ENCODE measurements around the gene PPP2R2B. TPM values are rescaled to one million over a fixed set of nuclear protein-coding genes. Genes with fewer than 3 reads are reported as not detected.

PPP2R2B gene
- total RNA-seq, 4 donors from 2014 or later, result 0.53 to 2.0 (median 1.1) TPM

GRCh38 chr5:146761811-146762210 is 116.7 kb downstream of the PPP2R2B start:
- DNase-seq, result no peak
- WGBS, 2 donors, result 60 to 75% methylated on average over 1 of the region's 1 CpG
- no peak overlapping the region for H3K4me3 ChIP-seq

DNA sequence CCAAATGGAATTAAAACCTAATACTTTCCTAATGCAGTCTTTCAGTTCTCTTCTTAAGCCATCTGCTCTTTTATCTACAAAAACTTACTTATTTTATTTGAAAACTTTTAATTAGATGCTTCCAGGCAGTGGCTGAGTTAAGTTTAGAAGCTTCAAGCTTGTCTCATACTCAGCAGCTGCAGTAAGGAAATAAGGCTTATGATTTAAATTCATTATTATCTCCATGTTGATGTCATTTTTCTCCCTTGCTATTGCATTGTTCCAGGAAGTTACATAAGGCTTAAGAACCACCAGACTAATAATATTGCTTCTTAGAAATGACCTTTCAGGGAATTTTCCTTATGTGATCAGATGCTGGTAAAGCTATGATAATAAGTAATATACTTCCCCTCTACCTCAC is 119.6 kb downstream of the PPP2R2B start:
- Histone ChIP-seq H3K4me1 (no peaks in the 10 kb centered on the region), H3K27ac (no peak overlapping the region), H3K4me3 (no peak overlapping the region), H3K27me3 (no peaks in the 10 kb centered on the region), H3K36me3 (no peaks in the 10 kb centered on the region), H3K9me3 (no peaks in the 10 kb centered on the region)
- intact Hi-C loops (cut with DNase I), result no loop called here
- TF ChIP-seq, protein P1, sequence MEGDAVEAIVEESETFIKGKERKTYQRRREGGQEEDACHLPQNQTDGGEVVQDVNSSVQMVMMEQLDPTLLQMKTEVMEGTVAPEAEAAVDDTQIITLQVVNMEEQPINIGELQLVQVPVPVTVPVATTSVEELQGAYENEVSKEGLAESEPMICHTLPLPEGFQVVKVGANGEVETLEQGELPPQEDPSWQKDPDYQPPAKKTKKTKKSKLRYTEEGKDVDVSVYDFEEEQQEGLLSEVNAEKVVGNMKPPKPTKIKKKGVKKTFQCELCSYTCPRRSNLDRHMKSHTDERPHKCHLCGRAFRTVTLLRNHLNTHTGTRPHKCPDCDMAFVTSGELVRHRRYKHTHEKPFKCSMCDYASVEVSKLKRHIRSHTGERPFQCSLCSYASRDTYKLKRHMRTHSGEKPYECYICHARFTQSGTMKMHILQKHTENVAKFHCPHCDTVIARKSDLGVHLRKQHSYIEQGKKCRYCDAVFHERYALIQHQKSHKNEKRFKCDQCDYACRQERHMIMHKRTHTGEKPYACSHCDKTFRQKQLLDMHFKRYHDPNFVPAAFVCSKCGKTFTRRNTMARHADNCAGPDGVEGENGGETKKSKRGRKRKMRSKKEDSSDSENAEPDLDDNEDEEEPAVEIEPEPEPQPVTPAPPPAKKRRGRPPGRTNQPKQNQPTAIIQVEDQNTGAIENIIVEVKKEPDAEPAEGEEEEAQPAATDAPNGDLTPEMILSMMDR (IDR thresholded peaks at IDR 0.05), result no peak
- TF ChIP-seq POLR2A (IDR thresholded peaks at IDR 0.05), result no peak
- DNase-seq, result no peak

More at GRCh38 chr5:146761811-146762210, 116.7 kb downstream of the PPP2R2B start:
- TF ChIP-seq POLR2A (IDR thresholded peaks at IDR 0.05), result no peak
- TF ChIP-seq, protein P1 (IDR thresholded peaks at IDR 0.05), result no peak
- Histone ChIP-seq H3K27ac (no peak overlapping the region), H3K4me1 (no peaks in the 10 kb centered on the region), H3K27me3 (no peaks in the 10 kb centered on the region), H3K9me3 (no peaks in the 10 kb centered on the region), H3K36me3 (no peaks in the 10 kb centered on the region)
- intact Hi-C loops (cut with DNase I), result no loop called here

DNA sequence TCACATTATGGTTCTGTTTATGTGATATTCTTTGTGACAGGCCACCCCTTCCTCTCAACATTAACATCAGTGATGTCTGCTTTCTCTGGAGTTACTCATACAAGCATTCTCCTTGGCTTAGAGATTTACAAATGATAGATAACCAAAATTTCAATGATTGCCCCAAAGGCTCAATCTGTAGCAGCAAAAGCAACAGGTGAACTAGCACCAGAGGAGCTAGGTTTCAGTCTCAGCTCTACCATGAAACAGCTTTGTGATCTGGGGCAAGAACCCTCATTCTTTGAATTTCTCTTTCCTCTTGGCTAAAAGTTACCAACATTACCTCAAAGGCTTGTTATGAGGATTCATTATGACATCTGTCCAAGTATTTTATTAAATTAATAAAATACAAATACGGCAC is 120.5 kb downstream of the PPP2R2B start:
- no peak overlapping the region for H3K27ac ChIP-seq
- H3K4me3 ChIP-seq, result no peak overlapping the region
- TF ChIP-seq, protein P1 (IDR thresholded peaks at IDR 0.05), result no peak
- TF ChIP-seq POLR2A (IDR thresholded peaks at IDR 0.05), result no peak
- no peak for DNase-seq
- H3K27me3 ChIP-seq, result no peaks in the 10 kb centered on the region
- H3K36me3 ChIP-seq, result no peaks in the 10 kb centered on the region
- H3K9me3 ChIP-seq, result no peaks in the 10 kb centered on the region
- intact Hi-C loops (cut with DNase I), result no loop called here
- H3K4me1 ChIP-seq, result no peaks in the 10 kb centered on the region
- WGBS, 2 donors, result 66 to 82% methylated on average over 1 of the region's 1 CpG

GRCh38 chr5:146756546-146756945 is 122.0 kb downstream of the PPP2R2B start:
- no peak for DNase-seq
- intact Hi-C loops (cut with DNase I), result no loop called here
- 77 to 82% methylated on average over 1 of the region's 1 CpG for WGBS, 2 donors

DNA sequence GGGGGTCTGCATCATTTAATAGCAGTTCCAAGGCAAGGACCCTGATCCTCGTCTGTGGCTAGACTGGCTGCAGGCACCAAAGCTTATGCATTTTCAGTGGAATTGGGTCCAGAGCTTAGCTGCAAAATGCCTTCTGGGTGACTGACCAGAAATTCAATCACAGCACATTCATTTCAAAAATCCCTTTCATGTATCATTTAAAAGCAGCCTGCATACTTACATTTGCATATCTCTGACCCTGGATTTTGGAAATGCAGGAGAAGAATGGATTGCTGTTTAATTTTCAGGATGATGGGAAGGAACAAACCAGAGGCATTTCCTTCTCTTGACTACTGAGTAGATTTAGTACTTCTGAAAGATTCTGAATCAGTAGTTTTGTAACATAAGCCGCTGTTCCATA is 122.8 kb downstream of the PPP2R2B start:
- H3K9me3 ChIP-seq, result no peaks in the 10 kb centered on the region
- H3K27ac ChIP-seq, result no peak overlapping the region
- peaks cover 0 to 4% (median 0%) of the 10 kb centered on the region in 3 donors for H3K4me1 ChIP-seq
- WGBS, 2 donors, result 73 to 77% methylated on average over 2 of the region's 2 CpGs
- DNase-seq, result no peak
- no peaks in the 10 kb centered on the region for H3K36me3 ChIP-seq
- no peak for TF ChIP-seq POLR2A (IDR thresholded peaks at IDR 0.05)
- TF ChIP-seq, protein P1 (IDR thresholded peaks at IDR 0.05), result no peak
- no peaks in the 10 kb centered on the region for H3K27me3 ChIP-seq
- intact Hi-C loops (cut with DNase I), result no loop called here
- H3K4me3 ChIP-seq, result no peak overlapping the region

More at GRCh38 chr5:146756546-146756945, 122.0 kb downstream of the PPP2R2B start:
- Histone ChIP-seq H3K27ac (no peak overlapping the region), H3K9me3 (no peaks in the 10 kb centered on the region), H3K36me3 (no peaks in the 10 kb centered on the region), H3K4me3 (no peak overlapping the region), H3K4me1 (no peaks in the 10 kb centered on the region), H3K27me3 (no peaks in the 10 kb centered on the region)
- TF ChIP-seq, protein P1 (IDR thresholded peaks at IDR 0.05), result no peak
- no peak for TF ChIP-seq POLR2A (IDR thresholded peaks at IDR 0.05)

All from esophagus squamous epithelium (tissue), 5 donors.